MM.1S (cell line): ENCODE measurements around the gene COBLL1.

Experiments
- EZH2 ChIP-seq: fragments of 300-600 bp; sonication (generic); optimal IDR thresholded peaks from 2 replicates; pipeline ENCODE3; 2017; ENCODE audit warnings: low read depth, mild to moderate bottlenecking, antibody characterized with exemption, low read length, mixed read lengths
- EZH2phosphoT487 ChIP-seq: fragments of 300-600 bp; sonication (generic); IDR thresholded peaks from 2 replicates; pipeline ENCODE4 v1.6.1; 2018; ENCODE audit warnings: antibody characterized with exemption, low read length
- TF ChIP-seq, protein P1 (sequence below): fragments of 300-600 bp; sonication (generic); IDR thresholded peaks from 2 replicates; pipeline ENCODE4 v1.5.1; 2016; ENCODE audit warnings: antibody characterized with exemption, low read length, mixed read lengths

DNA sequence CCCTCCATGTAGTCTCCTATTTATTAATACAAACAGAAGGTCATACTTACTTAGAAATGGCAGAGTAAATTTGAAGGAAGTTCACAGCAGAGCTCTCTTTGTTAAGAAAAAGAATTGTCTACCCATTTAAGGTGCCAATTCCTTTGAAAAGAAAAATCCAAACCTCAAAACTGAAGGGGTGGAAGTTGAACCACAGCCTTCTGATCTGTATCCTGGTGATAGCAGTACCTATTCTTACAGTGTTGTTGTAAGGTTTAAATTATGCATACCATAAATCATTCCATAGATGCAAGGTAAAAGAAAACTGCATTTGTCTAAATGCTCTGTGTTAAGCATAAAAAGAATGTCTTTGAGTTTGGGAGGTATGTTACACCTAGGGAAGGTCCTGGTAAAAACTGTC is 47.6 kb downstream of the COBLL1 start:
- TF ChIP-seq, protein P1, sequence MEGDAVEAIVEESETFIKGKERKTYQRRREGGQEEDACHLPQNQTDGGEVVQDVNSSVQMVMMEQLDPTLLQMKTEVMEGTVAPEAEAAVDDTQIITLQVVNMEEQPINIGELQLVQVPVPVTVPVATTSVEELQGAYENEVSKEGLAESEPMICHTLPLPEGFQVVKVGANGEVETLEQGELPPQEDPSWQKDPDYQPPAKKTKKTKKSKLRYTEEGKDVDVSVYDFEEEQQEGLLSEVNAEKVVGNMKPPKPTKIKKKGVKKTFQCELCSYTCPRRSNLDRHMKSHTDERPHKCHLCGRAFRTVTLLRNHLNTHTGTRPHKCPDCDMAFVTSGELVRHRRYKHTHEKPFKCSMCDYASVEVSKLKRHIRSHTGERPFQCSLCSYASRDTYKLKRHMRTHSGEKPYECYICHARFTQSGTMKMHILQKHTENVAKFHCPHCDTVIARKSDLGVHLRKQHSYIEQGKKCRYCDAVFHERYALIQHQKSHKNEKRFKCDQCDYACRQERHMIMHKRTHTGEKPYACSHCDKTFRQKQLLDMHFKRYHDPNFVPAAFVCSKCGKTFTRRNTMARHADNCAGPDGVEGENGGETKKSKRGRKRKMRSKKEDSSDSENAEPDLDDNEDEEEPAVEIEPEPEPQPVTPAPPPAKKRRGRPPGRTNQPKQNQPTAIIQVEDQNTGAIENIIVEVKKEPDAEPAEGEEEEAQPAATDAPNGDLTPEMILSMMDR = no peak
- TF ChIP-seq EZH2phosphoT487 (no peak), EZH2 (no peak)
